NCI-H1092 treated with DMSO at 0.1 percent for 48 hours (cell line): ENCODE results near the gene MEIOSIN.
"Not testable (repeated sequence)": the region's sequence is repeated elsewhere in the genome, so short reads cannot be mapped to it uniquely, and the experiment has no call there.

Source experiments
- DNase-seq: peaks from one replicate; lab custom pipeline; 2025; lab: John Stamatoyannopoulos, UW

The MEIOSIN gene

GRCh38 chr19:45733160-45733810 lies at the start of gene MEIOSIN:
Gene MEIOSIN, plus strand, starts transcription at chr19:45733439. Its CDS starts 1,938 bp downstream, at chr19:45735377.
- DNase-seq = no peak

DNA sequence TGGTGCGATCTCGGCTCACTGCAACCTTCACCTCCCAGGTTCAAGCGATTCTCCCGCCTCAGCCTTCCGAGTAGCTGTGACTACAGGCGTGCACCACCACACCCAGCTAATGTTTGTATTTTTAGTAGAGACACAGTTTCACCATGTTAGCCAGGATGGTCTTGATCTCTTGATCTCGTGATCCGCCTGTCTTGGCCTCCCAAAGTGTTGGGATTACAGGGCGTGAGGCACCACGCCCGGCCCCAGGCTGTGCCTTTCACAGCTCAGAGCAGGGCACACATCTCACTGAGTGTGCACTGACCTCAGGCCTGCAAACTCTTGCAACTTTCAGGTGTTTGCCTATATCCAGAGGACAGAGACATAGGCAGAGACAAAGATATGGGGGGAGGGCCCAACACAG lies 48.2 kb upstream of the MEIOSIN start:
- DNase-seq = not testable (repeated sequence)

GRCh38 chr19:45687599-45687998 lies 45.6 kb upstream of the MEIOSIN start:
- no peak for DNase-seq

- DNase-seq = peak; percentile 94
Measured at GRCh38 chr19:45691516-45692186, 41.6 kb upstream of the MEIOSIN start, which contains the start of gene SNRPD2. Gene SNRPD2, minus strand, starts transcription at chr19:45691953. Its CDS starts 65 bp downstream, at chr19:45691888.

DNA sequence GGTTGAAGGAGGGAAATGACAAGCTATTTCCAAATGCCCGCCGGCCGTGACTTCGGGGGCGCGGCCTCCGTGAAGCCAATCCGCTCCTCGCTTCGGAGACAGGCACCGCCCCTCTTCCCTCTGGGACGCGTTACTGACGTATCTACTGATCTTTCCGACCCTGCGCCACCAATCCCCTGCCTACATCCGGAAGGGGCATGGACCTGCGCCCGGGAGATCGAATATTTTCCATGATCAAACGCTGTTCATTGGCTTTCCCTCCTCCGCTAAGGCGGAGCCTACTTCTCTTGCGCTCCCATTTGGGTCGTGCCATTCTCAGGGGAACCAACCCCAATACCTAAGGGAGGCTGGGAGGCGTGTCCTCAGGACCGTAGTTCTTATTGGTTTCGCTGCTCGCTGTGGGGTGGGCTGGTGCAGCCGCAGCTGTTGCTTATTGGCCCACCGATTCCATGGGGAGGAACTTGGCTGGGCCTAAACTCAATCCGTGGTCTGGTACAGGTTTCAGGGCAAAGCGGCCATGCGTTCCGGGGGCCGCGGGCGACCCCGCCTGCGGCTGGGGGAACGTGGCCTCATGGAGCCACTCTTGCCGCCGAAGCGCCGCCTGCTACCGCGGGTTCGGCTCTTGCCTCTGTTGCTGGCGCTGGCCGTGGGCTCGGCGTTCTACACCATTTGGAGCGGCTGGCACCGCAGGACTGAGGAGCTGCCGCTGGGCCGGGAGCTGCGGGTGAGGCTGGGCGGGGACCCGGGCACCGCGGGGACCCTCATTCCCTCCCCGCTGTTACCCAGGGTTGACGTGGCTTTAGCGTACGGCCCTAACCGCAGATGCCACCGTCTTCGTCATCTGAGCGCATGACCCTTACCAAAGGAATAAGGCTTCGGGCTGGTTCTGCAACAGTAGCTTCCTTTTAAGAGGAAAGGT lies 40.8 kb upstream of the MEIOSIN start, which contains the start of gene QPCTL:
TSS of gene QPCTL (plus strand) at position 480 of the 919 bp plus-strand sequence. CDS start at position 518, 38 bp downstream.
- DNase-seq = peak; percentile 97

- peak; percentile 42 for DNase-seq
Measured at GRCh38 chr19:45693106-45693788, 40.0 kb upstream of the MEIOSIN start.

- no peak for DNase-seq
Measured at GRCh38 chr19:45701676-45702075, 31.6 kb upstream of the MEIOSIN start.

GRCh38 chr19:45705115-45705514 lies 28.1 kb upstream of the MEIOSIN start:
- DNase-seq = no peak

DNA sequence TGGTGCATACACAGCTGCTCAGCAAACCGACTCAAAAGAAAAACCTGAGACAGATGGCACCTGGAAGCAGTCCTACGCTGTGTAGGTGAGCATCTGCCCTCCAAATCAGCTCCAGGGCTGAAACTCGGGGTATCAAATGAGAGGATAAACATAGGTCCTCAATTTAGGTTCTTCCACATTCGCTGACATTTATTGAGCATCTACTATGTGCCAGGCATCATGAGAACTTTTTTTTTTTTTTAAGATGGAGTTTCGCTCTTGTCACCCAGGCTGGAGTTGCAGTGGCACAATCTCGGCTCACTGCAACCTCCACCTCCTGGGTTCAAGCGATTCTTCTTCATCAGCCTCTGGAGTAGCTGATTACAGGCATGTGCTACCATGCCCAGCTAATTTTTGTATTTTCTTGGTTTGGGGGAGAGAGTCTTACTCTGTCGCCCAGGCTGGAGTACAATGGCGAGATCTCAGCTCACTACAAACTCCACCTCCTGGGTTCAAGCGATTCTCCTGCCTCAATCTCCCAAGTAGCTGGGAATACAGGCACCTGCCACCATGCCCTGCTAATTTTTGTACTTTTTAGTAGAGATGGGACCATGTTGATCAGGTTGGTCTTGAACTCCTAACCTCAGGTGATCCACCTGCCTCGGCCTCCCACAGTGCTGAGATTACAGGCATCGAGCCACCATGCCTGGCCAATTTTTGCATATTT lies 27.4 kb upstream of the MEIOSIN start:
- DNase-seq = no peak

- no peak for DNase-seq
Measured at GRCh38 chr19:45710356-45711130, 22.7 kb upstream of the MEIOSIN start.

GRCh38 chr19:45711851-45712698 lies 21.2 kb upstream of the MEIOSIN start:
- DNase-seq = no peak

GRCh38 chr19:45712699-45713067 lies 20.6 kb upstream of the MEIOSIN start:
- DNase-seq = no peak

DNA sequence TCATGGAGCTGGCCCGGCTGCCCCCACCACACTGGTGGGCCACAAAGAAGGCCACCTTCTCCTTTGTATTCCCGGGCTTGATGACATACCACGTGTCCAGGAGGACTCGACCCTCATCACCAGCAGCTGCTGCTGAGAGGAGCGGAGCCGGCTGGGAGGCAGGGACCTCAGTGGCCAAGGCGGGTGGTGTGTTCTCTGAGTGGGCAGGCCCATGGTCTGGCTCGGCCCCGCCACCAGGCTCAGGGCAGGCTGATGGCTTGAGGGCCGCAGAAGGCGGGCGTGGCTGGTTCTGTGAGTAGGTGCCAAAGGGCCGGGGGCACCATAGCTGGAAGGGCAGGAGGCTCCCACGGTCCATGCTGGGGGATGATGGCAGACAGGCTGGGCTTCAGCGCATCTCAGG lies 20.1 kb upstream of the MEIOSIN start:
- DNase-seq = no peak

GRCh38 chr19:45715139-45715538 lies 18.1 kb upstream of the MEIOSIN start:
- DNase-seq = no peak

- no peak for DNase-seq
Measured at GRCh38 chr19:45716359-45717130, 16.7 kb upstream of the MEIOSIN start.

DNA sequence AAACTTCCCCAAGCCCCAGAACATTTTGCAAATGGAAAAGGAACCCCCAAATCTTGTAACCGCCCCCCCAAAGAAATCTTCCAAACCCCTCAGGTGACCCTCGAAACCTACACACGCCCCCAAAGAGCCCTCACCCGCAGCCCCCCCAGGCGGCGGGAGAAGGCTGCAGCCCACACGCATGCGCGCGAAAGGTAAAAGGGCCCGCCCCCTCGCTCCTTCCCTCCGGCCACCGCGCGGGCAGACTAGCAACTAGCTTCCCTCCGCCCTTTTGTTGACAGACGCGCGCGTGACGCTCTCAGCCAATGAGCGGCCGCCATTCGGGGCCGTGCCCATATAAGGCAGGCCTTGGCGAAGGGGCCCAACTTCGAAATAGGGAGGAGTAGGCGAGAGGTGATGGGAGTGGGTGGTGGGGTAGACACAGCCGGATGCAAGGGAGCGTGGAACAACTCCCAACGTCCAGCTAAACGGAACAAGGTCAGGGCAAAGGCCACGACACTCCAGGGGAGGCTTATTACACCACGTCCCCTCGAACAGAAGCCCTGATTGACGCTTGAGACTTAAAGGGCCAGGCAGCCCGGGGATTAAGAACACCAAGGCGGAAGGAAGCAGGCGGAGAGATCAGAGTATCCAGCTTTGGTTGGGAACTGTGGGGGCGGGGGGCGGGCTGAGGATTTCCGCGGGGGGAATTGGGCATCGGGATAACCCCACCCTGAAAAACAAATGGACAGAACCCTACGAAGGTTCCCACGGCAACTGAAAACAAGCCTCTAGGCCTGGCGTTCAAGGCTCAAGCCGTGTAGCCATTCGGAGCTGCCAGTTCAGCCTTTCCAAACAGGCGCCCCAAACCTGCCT lies 15.9 kb upstream of the MEIOSIN start:
- DNase-seq = peak; percentile 95

DNA sequence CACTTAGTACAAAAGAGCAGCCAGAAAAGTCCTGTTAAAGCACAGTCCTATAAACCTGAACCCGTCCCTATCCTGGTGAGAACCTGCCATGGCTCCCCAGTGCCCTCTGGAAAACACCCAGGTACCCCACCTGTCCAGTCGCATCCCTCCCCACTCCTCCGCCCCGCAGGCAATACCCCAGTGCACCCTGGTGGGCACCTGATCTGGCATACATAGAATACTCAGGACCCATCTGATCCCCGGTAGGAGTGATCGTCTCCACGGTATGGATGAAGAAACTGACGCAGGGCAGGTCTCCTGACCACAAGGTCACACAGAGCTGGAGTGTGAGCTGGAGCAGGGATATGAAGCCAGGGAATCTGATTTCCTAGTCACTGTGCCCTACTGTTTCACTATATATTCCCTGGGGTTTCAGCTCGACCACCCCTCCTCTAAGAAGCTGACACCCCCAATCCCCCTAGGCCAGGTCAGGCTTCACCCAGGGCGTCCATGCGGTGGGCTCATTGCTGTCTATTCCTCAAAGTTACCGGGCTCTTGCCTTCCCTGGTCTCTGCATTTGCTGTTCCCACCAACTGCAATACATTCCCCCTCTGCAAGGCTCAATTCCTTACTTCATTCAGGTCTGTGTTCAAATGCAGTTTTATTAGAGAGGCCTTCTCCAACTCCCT lies 15.1 kb upstream of the MEIOSIN start:
- DNase-seq = no peak
